GM23338 (cell line): ENCODE data around the gene LDHD. TPM values are rescaled to one million over a fixed set of nuclear protein-coding genes. Genes with fewer than 3 reads are reported as not detected.

Experiments
- ATAC-seq: fragments of 200-7000 bp; cut with Tn5 transposase; 3 replicates; pipeline ENCODE4 v1.9.1; 2020
- DNase-seq: peaks from one replicate; pipeline ENCODE4 v3.0.0-alpha.2; 2015; ENCODE audit warnings: low spot score
- H2AFZ ChIP-seq: fragments of 200-600 bp; sonication (generic); 2 replicates; pipeline ENCODE4 v1.8.0; 2016; ENCODE audit warnings: antibody characterized with exemption, mild to moderate bottlenecking, moderate library complexity
- H3F3A ChIP-seq: fragments of 200-600 bp; sonication (generic); replicated peaks from 2 replicates; pipeline ENCODE4 v1.8.0; 2017; ENCODE audit warnings: antibody characterized with exemption, mixed run types, low read depth
- H3K27ac ChIP-seq: fragments of 200-600 bp; sonication (generic); 2 replicates; pipeline ENCODE4 v1.6.1; 2016; ENCODE audit warnings: low read depth
- H3K27me3 ChIP-seq: fragments of 200-600 bp; sonication (generic); 2 replicates; pipeline ENCODE4 v1.8.0; 2016; ENCODE audit warnings: mild to moderate bottlenecking, mixed run types, moderate library complexity; ENCODE audit not compliant: insufficient read depth
- H3K36me3 ChIP-seq: fragments of 200-600 bp; sonication (generic); 2 replicates; pipeline ENCODE4 v1.8.0; 2016; ENCODE audit warnings: mild to moderate bottlenecking; ENCODE audit not compliant: insufficient read depth
- H3K4me1 ChIP-seq: fragments of 200-600 bp; sonication (generic); 2 replicates; pipeline ENCODE4 v1.8.0; 2016; ENCODE audit warnings: mild to moderate bottlenecking, moderate library complexity; ENCODE audit not compliant: insufficient read depth
- H3K4me2 ChIP-seq: fragments of 200-600 bp; sonication (generic); 2 replicates; pipeline ENCODE4 v1.7.1; 2017; ENCODE audit warnings: mixed run types
- H3K4me3 ChIP-seq: fragments of 200-600 bp; sonication (generic); 2 replicates; pipeline ENCODE4 v1.6.1; 2016; ENCODE audit warnings: mixed run types
- H3K79me2 ChIP-seq: fragments of 200-600 bp; sonication (generic); replicated peaks from 2 replicates; pipeline ENCODE4 v1.8.0; 2017; ENCODE audit warnings: mild to moderate bottlenecking; ENCODE audit not compliant: insufficient read depth
- H3K9me2 ChIP-seq: fragments of 200-600 bp; sonication (generic); 2 replicates; pipeline ENCODE4 v1.8.0; 2017; ENCODE audit not compliant: insufficient read depth
- H4K20me1 ChIP-seq: fragments of 200-600 bp; sonication (generic); replicated peaks from 2 replicates; pipeline ENCODE4 v1.8.0; 2017; ENCODE audit warnings: mild to moderate bottlenecking; ENCODE audit not compliant: insufficient read depth
- H3K27ac Mint-ChIP-seq: 2 replicates; pipeline ENCODE4 v1.8.0; 2020; ENCODE audit warnings: inconsistent platforms, mild to moderate bottlenecking, moderate library complexity, mixed read lengths
- H3K27me3 Mint-ChIP-seq: 3 replicates; pipeline ENCODE4 v1.8.0; 2022; ENCODE audit warnings: low read depth, mild to moderate bottlenecking, moderate library complexity, mixed read lengths, inconsistent platforms; ENCODE audit not compliant: insufficient read depth, poor library complexity
- H3K36me3 Mint-ChIP-seq: 3 replicates; pipeline ENCODE4 v1.8.0; 2021; ENCODE audit warnings: low read depth, mild to moderate bottlenecking, inconsistent platforms, moderate library complexity, mixed read lengths
- H3K4me1 Mint-ChIP-seq: 3 replicates; pipeline ENCODE4 v1.8.0; 2020; ENCODE audit warnings: mild to moderate bottlenecking, inconsistent platforms, mixed read lengths
- H3K4me3 Mint-ChIP-seq: 3 replicates; pipeline ENCODE4 v1.8.0; 2021; ENCODE audit warnings: moderate library complexity, mild to moderate bottlenecking, inconsistent platforms, mixed read lengths
- H3K9me3 Mint-ChIP-seq: 3 replicates; pipeline ENCODE4 v1.8.0; 2020; ENCODE audit warnings: moderate library complexity, mild to moderate bottlenecking, inconsistent platforms, mixed read lengths
- CREB1 ChIP-seq: fragments of 250-450 bp; sonication (Bioruptor Pico); IDR thresholded peaks from 2 replicates; pipeline ENCODE4 v1.5.0; 2020; ENCODE audit warnings: low read depth, mild to moderate bottlenecking, moderate library complexity
- EZH2phosphoT487 ChIP-seq: fragments of 200-600 bp; sonication (generic); IDR thresholded peaks from one replicate; pipeline ENCODE4 v1.8.1; 2018; ENCODE audit warnings: antibody characterized with exemption; ENCODE audit not compliant: unreplicated experiment
- NANOG ChIP-seq: IDR thresholded peaks from 2 replicates; pipeline ENCODE4 v1.6.1; 2016; ENCODE audit warnings: antibody characterized with exemption, borderline replicate concordance
- ZNF331 ChIP-seq: fragments of 250-450 bp; sonication (Bioruptor Pico); IDR thresholded peaks from 2 replicates; pipeline ENCODE4 v1.5.0; 2020; ENCODE audit warnings: low read depth, mild to moderate bottlenecking, moderate library complexity
- polyA plus RNA-seq: library from polyadenylated mRNA; unstranded; fragments of >200 nt; fragmentation: Nextera tagmentation; extraction: Ambion mirVana; gene quantifications from 2 replicates; pipeline ENCODE4 v1.2.1, GENCODE V29; 2016
- total RNA-seq: library from RNA; depleted of rRNA; stranded (reverse); fragments of >200 nt; shearing (Covaris generic); gene quantifications from 2 replicates; pipeline ENCODE4 v1.2.3, GENCODE V29; 2014
- TF ChIP-seq, protein P1 (sequence below): fragments of 250-450 bp; sonication (Bioruptor Pico); IDR thresholded peaks from 2 replicates; pipeline ENCODE4 v1.5.0; 2020; ENCODE audit warnings: mild to moderate bottlenecking, moderate library complexity

The LDHD gene
- total and polyA plus RNA-seq, 2 experiments from 2014 or later: 5.0 to 7.7 TPM

GRCh38 chr16:75074920-75075687, 41.5 kb downstream of the LDHD start:
- Mint-ChIP-seq H3K4me1 (peaks cover 40% of the 10 kb centered on the region), H3K27ac (no peak overlapping the region), H3K4me3 (no peak overlapping the region), H3K36me3 (peaks cover 9% of the 10 kb centered on the region), H3K9me3 (no peaks in the 10 kb centered on the region; the same call in 2 of the 3 replicates), H3K27me3 (peaks cover 2% of the 10 kb centered on the region)
- Histone ChIP-seq H3K4me1 (peaks cover 27% of the 10 kb centered on the region), H3K36me3 (no peaks in the 10 kb centered on the region), H4K20me1 (peaks cover 38% of the 10 kb centered on the region), H3F3A (no peaks in the 10 kb centered on the region), H3K4me3 (no peak overlapping the region), H3K79me2 (peaks cover 94% of the 10 kb centered on the region), H3K27me3 (no peaks in the 10 kb centered on the region), H2AFZ (no peak overlapping the region), H3K9me2 (0 out of 2 replicates have a peak, but pooled peaks cover 8% of the 10 kb centered on the region), H3K4me2 (no peak overlapping the region), H3K27ac (no peak overlapping the region)
- DNase-seq: no peak
- no peak; the same call in 2 of the 3 replicates for ATAC-seq
- TF ChIP-seq ZNF331 (no peak), NANOG (no peak), EZH2phosphoT487 (no peak), CREB1 (no peak)
- TF ChIP-seq, protein P1, sequence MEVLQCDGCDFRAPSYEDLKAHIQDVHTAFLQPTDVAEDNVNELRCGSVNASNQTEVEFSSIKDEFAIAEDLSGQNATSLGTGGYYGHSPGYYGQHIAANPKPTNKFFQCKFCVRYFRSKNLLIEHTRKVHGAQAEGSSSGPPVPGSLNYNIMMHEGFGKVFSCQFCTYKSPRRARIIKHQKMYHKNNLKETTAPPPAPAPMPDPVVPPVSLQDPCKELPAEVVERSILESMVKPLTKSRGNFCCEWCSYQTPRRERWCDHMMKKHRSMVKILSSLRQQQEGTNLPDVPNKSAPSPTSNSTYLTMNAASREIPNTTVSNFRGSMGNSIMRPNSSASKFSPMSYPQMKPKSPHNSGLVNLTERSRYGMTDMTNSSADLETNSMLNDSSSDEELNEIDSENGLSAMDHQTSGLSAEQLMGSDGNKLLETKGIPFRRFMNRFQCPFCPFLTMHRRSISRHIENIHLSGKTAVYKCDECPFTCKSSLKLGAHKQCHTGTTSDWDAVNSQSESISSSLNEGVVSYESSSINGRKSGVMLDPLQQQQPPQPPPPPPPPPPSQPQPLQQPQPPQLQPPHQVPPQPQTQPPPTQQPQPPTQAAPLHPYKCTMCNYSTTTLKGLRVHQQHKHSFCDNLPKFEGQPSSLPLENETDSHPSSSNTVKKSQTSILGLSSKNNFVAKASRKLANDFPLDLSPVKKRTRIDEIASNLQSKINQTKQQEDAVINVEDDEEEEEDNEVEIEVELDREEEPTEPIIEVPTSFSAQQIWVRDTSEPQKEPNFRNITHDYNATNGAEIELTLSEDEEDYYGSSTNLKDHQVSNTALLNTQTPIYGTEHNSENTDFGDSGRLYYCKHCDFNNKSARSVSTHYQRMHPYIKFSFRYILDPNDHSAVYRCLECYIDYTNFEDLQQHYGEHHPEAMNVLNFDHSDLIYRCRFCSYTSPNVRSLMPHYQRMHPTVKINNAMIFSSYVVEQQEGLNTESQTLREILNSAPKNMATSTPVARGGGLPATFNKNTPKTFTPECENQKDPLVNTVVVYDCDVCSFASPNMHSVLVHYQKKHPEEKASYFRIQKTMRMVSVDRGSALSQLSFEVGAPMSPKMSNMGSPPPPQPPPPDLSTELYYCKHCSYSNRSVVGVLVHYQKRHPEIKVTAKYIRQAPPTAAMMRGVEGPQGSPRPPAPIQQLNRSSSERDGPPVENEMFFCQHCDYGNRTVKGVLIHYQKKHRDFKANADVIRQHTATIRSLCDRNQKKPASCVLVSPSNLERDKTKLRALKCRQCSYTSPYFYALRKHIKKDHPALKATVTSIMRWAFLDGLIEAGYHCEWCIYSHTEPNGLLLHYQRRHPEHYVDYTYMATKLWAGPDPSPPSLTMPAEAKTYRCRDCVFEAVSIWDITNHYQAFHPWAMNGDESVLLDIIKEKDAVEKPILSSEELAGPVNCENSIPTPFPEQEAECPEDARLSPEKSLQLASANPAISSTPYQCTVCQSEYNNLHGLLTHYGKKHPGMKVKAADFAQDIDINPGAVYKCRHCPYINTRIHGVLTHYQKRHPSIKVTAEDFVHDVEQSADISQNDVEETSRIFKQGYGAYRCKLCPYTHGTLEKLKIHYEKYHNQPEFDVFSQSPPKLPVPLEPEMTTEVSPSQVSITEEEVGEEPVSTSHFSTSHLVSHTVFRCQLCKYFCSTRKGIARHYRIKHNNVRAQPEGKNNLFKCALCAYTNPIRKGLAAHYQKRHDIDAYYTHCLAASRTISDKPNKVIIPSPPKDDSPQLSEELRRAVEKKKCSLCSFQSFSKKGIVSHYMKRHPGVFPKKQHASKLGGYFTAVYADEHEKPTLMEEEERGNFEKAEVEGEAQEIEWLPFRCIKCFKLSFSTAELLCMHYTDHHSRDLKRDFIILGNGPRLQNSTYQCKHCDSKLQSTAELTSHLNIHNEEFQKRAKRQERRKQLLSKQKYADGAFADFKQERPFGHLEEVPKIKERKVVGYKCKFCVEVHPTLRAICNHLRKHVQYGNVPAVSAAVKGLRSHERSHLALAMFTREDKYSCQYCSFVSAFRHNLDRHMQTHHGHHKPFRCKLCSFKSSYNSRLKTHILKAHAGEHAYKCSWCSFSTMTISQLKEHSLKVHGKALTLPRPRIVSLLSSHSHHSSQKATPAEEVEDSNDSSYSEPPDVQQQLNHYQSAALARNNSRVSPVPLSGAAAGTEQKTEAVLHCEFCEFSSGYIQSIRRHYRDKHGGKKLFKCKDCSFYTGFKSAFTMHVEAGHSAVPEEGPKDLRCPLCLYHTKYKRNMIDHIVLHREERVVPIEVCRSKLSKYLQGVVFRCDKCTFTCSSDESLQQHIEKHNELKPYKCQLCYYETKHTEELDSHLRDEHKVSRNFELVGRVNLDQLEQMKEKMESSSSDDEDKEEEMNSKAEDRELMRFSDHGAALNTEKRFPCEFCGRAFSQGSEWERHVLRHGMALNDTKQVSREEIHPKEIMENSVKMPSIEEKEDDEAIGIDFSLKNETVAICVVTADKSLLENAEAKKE (CRISPR knock-in tag): no peak
